Right ventricle myocardium inferior (tissue), 1 donor: Measurements from ENCODE around the gene CA11. TPM values are rescaled to one million over a fixed set of nuclear protein-coding genes. Genes with fewer than 3 reads are reported as not detected.

Source experiments
- ATAC-seq: fragments of 200-7000 bp; cut with Tn5 transposase; one replicate; pipeline ENCODE4 v1.9.1; 2020; ENCODE audit warnings: mild to moderate bottlenecking, moderate library complexity
- DNase-seq: peaks from one replicate; pipeline ENCODE4 v3.0.0; 2021; ENCODE audit errors: missing footprints
- intact Hi-C: fragments of 100-400 bp; cut with DNase I; formaldehyde crosslinking; loops from one replicate; pipeline ENCODE4 v1.11.0; 2022
- total RNA-seq: library from RNA; stranded (reverse); fragmentation: NEBNext Ultra II Directional; extraction: Animal tissue kit (Norgen Biotek cat#: 25700); gene quantifications from one replicate; pipeline ENCODE4 v1.2.1, GENCODE V29; 2021
- donor health status: DM: no; HTN: yes; CAD: no; lungs with severe emphysema.

Gene CA11
- total RNA-seq, 1 donor from 2014 or later: 8.4 TPM

DNA sequence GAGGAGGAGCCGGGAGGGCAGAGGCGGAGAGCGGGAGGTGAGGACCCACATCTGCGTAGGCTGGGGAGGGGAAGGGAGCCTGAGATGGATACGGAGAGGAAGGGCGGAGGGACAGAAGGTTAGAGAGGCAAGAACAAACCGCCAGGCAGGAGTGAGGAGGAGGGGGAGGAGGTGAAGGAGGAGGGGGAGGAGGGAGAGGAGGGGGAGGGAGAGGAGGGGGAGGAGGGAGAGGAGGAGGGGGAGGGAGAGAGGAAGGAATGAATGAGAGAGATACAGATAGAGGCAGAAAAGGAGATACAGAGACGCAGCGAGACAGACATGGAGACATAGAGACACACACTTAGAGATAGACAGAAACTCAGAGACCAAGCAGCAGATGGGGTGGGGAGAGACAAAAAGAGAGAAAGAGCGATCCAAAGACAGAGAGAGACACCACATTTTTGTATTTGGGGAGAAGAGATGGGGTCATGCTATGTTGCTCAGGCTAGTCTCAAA, 782 bp upstream of the CA11 start:
- no peak for DNase-seq
- no peak for ATAC-seq
- intact Hi-C loops: loop anchor here (1.0 to 5.0 kb wide), 3 partner anchors 29 to 196 kb away; no protein-coding TSS in a partner anchor

DNA sequence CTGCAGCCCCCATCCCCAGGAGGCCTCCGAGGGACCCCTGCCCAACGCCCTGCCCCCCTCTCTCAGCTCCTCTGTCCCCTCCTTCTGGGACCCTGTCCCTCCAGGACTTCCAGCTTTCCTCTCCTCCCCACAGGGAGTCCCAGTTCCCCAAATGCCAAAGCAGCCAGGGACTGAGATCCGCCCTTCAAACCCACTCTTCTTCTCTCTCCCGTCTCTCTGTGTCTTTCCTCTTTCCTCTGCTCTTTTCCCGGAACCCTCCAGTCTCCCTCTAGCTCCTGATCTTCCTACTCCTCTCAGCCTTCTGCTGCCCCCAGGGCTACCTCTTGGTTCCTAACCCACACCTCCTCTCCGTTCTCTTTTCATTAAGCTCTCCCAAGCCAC, 377 bp downstream of the CA11 start:
- DNase-seq (no peak), ATAC-seq (peak; percentile 9)
- intact Hi-C loops: loop anchor here (5.0 kb wide), 2 partner anchors 137 to 197 kb away; no protein-coding TSS in a partner anchor

DNA sequence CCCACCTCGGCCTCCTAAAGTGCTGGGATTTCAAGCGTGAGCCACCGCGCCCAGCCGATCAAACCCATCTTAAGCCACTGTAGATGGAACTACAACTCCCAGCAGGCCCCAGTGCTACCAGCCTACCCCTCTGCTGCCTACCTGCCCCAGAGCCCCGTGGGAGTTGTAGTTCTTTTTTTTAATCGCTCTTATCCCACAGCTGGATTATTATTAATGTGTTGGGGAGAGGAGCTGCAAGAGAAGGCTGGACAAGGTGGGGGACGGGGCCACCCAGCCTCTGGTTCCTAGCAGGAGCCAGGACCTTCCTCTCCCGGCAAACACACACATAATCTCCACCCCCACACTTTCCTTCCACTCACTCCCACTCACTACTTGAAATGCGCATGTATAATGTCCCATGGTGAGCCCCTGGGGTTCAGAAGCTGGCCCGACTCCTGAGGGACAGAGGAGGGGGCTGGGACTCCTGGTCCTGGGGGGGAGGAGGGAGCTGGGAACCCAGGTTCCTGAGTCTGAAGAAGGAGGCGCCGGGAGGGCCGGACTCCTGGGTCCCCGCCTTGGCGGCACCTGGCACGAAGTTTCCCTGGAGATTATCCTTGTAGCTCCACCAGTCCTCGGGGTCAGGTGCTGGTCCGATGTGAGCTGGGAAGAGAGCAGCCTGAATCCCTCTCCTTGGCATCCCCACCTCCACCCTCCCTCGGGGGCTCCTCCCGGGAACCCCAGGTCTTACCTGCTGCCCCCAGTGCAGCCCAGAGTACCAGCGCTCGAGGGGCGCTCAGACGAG, 958 bp downstream of the CA11 start:
- DNase-seq: peak; percentile 85
- intact Hi-C loops: loop anchor here (5.0 kb wide), 2 partner anchors 137 to 197 kb away; no protein-coding TSS in a partner anchor
- peak; percentile 75 for ATAC-seq

DNA sequence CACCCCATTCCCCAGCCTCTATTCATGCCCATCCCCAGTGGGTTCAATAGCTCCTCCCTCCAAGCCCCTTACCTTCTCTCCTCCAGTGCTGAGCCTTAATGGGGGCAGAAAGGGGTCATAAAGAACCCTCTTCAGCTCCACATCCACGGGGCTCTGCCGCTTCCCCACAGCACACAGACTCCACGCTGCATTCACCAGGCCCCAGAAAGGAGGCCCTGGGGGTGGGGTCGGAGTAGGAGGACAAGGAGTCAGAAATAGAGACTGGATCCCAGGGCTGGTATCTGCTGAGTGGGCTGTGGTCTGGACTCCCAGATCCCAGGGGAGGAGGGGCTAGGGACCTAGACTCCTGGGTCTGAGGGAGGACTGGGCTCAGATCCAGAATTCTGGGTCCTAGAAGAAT, 1.6 kb downstream of the CA11 start:
- ATAC-seq (no peak), DNase-seq (no peak)
- intact Hi-C loops: no loop called here

DNA sequence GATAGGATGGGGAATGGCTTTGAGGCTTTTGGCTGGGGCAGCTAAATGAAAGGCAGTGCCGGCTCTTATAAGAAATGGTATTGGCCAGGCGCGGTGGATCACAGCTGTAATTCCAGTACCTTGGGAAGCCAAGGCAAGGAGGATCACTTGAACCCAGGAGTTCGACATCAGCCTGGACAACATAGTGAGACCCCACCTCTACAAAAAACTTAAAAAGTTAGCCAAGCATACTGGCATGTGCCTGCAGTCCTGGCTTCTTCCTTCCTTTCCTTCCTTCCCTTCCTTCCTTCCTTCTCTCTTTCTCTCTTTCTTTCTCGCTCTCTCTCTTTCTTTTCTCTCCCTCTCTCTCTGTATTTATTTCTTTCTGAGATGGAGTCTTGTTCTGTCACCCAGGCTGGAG, 3.1 kb downstream of the CA11 start:
- intact Hi-C loops: no loop called here
- no peak for DNase-seq
- ATAC-seq: no peak

DNA sequence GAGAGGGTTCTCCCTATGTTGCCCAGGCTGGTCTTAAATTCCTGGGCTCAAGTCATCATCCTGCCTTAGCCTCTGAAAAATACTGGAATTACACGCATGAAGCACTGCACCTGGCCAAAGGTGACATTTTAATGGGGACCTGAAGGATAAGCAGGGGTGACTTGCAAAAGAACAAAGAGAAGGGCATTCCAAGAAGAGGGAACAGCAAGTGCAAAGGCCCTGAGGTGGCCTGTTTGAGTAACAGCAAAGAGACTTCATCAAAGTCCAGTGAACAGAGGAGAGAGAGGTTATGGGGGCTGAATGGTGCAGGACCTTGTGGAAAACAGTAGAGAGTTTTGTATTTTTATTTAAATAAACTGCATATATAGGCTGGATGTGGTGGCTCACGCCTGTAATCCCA, 4.1 kb downstream of the CA11 start:
- intact Hi-C loops: no loop called here
- DNase-seq (no peak), ATAC-seq (no peak)

DNA sequence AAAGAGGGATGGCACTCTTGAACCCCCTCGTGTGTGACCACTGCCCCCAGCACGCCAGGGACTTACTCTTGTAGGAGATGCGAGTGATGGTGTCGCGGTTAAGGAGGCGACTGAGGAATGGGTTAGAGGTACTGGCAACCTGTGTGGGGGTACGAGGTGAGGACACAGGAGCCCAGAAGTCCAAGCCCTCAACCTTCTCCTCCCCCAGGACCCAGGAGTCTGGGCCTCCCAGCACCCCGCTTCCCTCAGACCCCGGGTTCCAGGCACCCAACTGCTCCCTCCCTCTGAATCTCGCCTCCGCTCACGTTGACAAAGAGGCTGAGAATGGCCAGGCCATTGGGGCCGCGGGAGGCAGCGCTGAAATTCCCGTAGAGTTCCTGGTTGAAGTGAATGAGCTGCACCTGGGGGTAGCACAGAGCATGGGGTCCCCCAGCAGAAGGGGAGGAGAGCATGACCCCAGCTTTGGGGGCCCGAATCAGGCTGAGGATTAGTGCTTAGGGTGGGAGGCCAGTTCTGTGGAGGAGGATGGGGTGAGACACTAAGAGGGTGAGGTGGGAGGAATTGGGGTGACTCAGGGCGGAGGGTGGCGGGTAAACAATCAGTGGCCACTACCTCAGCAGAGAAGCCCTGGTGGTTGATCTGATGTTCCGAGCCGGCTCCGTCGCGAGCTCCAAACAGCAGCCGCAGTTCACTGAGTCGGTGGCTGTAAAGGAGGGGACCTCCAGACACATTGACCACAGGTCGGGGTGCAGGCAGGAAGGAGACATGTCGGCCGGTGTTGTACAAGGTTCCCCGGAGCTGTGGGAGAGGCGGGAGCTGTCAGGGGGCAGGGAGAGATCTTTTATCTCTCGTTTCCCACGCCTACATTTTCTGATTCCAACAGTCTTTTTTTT, 6.3 kb downstream of the CA11 start:
- intact Hi-C loops: loop anchor here (5.0 kb wide), 2 partner anchors 73 to 338 kb away; no protein-coding TSS in a partner anchor
- DNase-seq (no peak), ATAC-seq (no peak)

DNA sequence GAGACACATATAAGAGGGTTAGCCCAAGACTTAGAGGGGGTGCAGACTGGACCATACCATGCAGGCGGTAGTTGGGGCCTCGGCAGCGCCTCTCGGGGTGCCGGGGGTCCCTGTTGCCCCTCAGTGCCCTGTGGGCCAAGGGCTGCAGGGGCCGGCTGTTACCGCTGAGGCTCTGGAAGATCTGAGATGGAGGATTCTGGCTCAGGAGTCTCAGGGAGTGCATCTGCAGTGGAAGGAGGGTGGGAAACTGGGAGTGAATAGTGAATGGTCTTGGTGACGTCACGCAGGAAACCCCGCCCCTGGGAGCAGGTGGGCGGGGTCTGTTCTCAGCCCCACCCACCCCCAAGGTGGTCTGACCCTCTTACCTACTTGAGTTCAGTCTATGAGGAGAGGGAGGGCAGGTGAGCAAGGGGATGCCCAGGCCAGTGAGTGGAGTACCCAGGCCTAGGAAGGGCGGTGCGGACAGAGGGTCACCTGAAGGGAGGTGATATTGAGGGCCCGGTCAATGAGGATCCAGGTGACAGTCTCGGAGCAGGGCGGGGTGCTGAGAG, 7.1 kb downstream of the CA11 start:
- intact Hi-C loops: loop anchor here (5.0 kb wide), 2 partner anchors 73 to 338 kb away; no protein-coding TSS in a partner anchor
- DNase-seq: no peak
- no peak for ATAC-seq

DNA sequence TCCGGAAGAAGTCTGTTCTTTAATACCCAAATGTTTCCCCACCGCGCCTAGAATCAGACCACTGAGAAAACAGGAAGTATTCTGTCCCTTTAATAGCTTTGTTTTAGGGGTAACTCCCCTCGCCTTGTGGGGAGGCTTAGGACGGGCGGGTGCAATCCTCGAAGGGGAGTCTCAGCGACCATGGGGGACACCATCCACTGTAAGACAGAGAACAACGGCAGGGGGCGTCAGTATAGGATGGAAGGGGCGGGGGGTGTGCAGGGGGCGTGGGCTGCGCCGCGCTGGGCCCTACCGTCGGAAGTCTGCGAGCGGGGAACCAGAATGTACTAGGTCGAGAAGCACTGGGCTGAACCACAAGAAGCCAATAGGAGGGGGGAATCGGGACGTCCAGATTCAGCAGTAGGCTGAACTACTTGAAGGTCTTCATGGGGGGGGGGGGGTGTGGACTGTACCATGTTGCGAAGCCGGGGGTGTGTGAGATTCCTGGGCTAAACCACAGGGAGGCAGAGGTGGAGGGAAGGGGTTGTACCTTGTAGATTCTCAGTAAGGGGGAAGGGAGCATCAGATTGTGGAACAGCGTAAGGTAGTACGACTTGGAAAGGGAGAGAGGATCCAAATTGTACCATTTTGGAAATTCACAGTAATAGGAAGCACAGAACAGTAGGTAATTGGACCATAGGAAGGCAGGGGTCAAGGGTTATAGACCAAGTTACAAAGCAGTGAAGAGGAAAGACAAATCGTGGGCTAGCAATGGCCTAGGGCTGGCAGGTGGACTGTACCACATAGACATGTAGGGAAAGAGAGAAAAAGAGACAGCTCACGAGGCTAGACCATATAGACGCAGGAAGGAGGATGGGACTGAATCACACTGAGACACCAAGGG, 7.8 kb downstream of the CA11 start:
- ATAC-seq (peak; percentile 40), DNase-seq (no peak)
- intact Hi-C loops: loop anchor here (5.0 kb wide), 2 partner anchors 74 to 339 kb away; no protein-coding TSS in a partner anchor

DNA sequence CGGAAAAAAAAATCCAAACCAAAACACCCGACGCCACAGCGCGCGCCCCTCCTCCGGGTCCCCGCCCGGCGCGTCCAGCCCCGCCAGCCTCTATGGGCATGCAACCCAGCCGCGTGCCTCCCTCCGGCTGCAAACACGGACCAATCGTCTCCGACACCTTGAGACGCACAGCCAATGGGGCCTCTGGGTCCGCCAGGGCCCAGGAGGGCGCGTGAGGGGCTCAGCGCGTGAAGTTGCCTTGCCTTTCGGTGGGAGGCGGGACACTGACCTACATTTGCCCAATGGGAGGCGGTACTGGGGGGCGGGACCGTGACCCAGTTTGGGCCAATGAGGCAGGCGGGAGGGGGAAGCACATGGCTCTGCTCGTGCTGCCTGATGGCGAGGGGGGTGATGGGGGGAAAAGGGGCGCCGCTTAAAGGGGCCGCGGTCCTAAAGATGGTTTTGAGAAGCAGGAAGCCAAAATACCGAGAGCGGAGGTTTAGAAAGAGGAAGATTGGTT, 8.5 kb downstream of the CA11 start:
- DNase-seq: peak; percentile 99
- intact Hi-C loops: loop anchor here (5.0 kb wide), 2 partner anchors 75 to 340 kb away; no protein-coding TSS in a partner anchor

DNA sequence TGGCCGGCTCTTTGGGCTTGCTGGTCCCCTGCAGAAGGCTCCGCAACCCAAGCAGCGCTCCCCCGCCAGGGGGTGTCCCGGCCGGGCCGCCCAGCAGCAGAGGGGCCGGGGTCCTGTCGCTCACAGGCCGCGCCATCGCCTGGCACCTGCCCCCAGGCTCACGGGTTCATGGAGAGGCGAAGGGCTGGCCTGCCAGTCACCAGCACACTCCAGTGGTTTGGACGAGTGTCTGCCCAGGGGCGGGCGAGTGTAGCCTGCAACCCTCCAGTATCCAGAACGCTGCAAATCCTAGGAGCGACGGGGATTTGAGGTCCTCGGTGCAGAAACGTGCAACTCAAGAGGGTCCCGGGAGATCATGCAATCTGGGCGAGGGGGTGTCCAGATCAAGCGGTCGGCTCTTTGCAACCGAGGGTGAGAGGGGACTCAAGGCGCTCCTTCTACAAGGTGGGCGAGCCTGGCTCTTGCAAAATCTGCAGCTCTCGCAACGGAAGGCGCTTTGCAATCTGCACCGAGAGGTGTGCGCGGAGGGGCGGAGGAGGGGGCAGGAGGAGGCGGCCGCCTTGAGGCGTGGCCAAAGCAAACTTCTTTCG, 9.0 kb downstream of the CA11 start, which contains the start of gene DBP:
Gene DBP (minus strand): TSS at position 521 of the 590 bp plus-strand sequence. CDS start 385 bp downstream, at position 136.
- intact Hi-C loops: loop anchor here (5.0 kb wide), 2 partner anchors 75 to 340 kb away; no protein-coding TSS in a partner anchor
- ATAC-seq: peak; percentile 5
- no peak for DNase-seq

More for the DNA sequence above, 8.5 kb downstream of the CA11 start:
- peak; percentile 83 for ATAC-seq

DNA sequence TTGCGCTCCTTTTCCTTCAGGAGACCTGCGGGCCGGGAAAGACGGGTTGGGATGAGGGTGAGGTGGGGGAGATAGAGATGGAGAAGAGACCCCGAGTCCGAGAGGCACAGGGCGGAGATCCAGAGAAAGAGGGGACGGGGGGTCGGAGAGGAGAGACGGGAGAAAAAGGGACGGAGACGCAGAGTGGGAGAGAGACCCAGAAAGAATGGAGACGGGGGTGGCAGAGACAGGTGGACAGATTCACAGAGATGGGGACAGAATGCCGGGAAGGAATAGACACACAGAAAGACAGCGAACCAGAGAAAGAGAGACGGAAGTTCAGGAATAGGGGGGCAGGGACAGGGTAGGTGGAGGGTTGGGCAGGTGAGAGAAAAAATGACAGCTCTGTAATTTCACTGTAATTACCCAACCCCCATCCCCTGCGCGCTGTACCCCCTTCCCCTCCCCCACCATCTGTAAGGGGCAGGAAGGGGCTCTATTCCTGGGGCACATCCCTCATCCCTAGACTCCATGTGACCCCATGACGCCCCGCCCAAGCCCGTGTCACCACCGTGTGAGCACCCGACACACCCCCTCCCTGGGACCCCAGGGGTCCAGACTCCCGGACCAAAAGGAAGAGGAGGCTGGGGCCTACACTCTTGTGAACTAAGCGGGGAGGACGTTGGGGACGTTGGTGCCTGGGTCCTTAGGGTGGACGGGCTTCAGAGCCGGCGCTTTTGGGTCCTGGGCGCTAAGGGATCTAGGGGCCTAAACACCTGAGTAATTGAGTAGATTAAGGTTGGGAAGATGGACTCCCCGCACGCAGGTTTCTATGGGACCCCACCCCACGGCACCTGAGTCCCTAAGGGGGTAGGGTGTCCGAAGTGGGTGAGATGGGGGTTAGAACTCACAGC, 9.8 kb downstream of the CA11 start:
- ATAC-seq (no peak), DNase-seq (no peak)
- intact Hi-C loops: loop anchor here (5.0 kb wide), 2 partner anchors 76 to 341 kb away; no protein-coding TSS in a partner anchor

DNA sequence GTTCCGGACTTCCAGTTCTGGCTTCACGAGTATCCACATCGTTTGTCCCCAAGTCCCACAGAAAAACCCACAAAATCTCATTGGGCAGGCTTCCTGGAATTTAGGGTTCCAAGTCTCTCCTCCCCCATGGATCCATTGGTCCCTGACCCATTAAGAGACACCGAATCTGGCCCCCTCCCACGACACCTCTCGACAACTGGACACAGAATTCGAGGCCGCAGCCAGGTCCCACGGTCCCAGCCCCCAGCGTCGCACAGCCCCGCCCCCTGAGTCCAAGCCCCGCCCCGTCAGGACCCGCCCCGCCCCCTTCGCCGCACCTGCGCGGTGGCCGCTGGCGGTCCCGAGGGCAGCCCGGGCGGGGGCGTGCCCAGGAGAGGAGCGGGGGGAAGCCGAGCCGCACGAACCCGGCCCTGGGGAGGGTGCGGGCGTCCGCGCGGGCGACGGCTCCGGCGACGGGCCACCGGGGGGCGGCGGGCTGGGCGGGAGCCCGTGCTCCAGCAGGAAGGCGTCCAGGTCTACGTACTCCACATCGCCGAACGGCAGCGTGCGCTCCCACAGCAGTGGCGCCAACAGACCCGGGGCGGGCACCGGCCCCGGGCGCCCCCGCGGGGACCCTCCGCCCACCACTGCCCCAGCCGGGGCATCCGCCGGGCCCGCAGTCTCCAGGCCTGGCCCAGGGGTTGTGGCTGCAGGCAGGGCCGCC, 10.6 kb downstream of the CA11 start:
- intact Hi-C loops: loop anchor here (5.0 kb wide), 2 partner anchors 77 to 342 kb away; no protein-coding TSS in a partner anchor
- ATAC-seq (peak; percentile 46), DNase-seq (peak; percentile 86)

DNA sequence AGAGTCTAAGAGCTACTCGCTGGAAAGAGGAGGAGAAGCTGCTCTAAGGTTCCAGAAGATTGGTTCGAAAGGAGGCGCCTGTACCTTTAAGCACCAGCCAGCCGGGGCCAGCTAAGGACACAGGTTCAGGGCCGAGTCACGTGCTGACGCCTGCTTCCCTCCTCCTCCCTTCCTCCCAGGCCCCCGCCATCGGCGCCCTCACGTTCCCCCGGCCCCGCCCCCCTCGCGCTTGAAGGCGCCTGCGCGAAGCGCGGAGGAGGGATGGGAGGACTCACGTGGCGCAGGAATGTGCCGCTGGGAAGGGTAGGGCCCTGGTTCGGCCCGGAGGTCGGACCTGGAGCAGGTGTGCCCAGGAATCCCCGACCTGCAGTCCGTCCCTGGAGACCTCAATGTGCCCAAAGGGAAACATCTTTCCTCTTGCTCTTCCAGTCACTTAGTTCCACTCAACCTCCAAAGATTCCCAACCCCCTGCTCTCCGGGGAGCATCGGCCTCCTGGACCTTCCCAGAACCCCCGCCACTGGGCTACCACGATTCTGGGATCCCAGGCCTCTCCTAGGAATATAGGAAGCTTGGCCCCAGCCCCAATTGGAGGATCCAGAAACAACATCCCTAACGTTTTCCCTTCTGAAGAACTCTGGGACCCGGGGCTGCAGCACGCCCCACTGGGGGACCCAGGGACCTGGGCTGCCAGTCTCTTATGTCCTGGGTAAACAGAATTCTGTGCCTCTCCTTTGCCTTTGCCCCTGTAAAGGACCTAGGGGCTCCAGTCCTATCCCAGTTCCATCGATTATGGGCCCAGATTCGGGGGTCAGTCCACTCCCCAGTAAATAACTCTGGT, 11.3 kb downstream of the CA11 start:
- DNase-seq (peak; percentile 97), ATAC-seq (peak; percentile 53)
- intact Hi-C loops: loop anchor here (5.0 kb wide), 2 partner anchors 78 to 343 kb away; no protein-coding TSS in a partner anchor

DNA sequence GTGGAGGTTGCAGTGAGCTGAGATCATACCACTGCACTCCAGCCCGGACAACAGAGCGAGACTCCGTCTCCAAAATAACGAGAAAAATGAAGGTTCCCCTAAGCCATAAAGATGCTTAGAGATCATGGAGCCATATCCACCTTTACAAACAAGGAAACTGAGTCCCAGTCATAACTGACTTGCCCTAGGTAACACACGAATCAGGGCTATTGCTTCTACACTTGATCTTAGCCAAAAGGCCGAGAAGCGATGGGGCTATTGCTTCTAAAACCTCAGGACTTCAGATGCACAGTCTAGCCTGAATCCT, 12.0 kb downstream of the CA11 start:
- ATAC-seq (no peak), DNase-seq (no peak)
- intact Hi-C loops: no loop called here
